CD4-positive, alpha-beta T cell (primary cell): ENCODE data around the gene PODN. TPM values are rescaled to one million over a fixed set of nuclear protein-coding genes. Genes with fewer than 3 reads are reported as not detected.

Experiments used
- ATAC-seq: fragments of 200-7000 bp; cut with Tn5 transposase; one replicate; pipeline ENCODE4 v1.10.0; 2022; ENCODE audit warnings: mild to moderate bottlenecking; ENCODE audit not compliant: poor library complexity
- CTCF ChIA-PET: fragments of 350-600 bp; sonication (Branson Sonifier 250); formaldehyde crosslinking; loops from one replicate; lab custom pipeline; 2021; ENCODE audit warnings: antibody characterized with exemption, inconsistent platforms; lab: Charles Lee
- POLR2A ChIA-PET: fragments of 350-600 bp; sonication (Branson Sonifier 250); formaldehyde crosslinking; loops from one replicate; lab custom pipeline; 2021; ENCODE audit warnings: antibody characterized with exemption, inconsistent platforms; lab: Charles Lee
- DNase-seq, 14 experiments: peaks; one replicate each; pipeline ENCODE4 v3.0.0-alpha.2; 2013 to 2020; ENCODE audit warnings: mixed read lengths in 2 of 14
- H3K27ac ChIP-seq, 2 donors: one replicate each; pipeline versions ENCODE4 v1.5.1 to v1.7.0; 2013; ENCODE audit warnings: low read length in 2 of 2, low read depth in 1 of 2, mild to moderate bottlenecking in 1 of 2
- H3K27me3 ChIP-seq, 2 experiments: 1 replicate in 1 of 2; 2 replicates in 1 of 2; pipeline versions ENCODE4 v1.6.1 to v1.7.0; 2013; ENCODE audit warnings: low read length in 2 of 2, control low read depth in 1 of 2, mild to moderate bottlenecking in 1 of 2, moderate library complexity in 1 of 2; ENCODE audit not compliant: insufficient read depth in 2 of 2, control insufficient read depth in 1 of 2
- H3K36me3 ChIP-seq: one replicate; pipeline ENCODE4 v1.6.1; 2013; ENCODE audit warnings: low read length, control low read depth; ENCODE audit not compliant: insufficient read depth
- H3K4me1 ChIP-seq: one replicate; pipeline ENCODE4 v1.6.1; 2013; ENCODE audit warnings: low read length, control low read depth; ENCODE audit not compliant: insufficient read depth
- H3K4me3 ChIP-seq: one replicate; pipeline ENCODE4 v1.5.1; 2013; ENCODE audit warnings: mild to moderate bottlenecking, low read length, moderate library complexity
- H3K9me3 ChIP-seq, 2 experiments: 1 replicate in 1 of 2; 2 replicates in 1 of 2; pipeline versions ENCODE4 v1.6.1 to v1.7.0; 2013; ENCODE audit warnings: low read length in 2 of 2, mild to moderate bottlenecking in 2 of 2, control low read depth in 1 of 2, moderate library complexity in 1 of 2; ENCODE audit not compliant: control insufficient read depth in 1 of 2, insufficient read depth in 1 of 2
- H3K27ac Mint-ChIP-seq: one replicate; pipeline ENCODE4 v1.8.0; 2020; ENCODE audit warnings: mixed read lengths
- H3K27me3 Mint-ChIP-seq: one replicate; pipeline ENCODE4 v1.8.0; 2021; ENCODE audit warnings: mixed read lengths
- H3K36me3 Mint-ChIP-seq: one replicate; pipeline ENCODE4 v1.8.0; 2021; ENCODE audit warnings: low read depth, mixed read lengths
- H3K4me1 Mint-ChIP-seq: one replicate; pipeline ENCODE4 v1.8.0; 2021; ENCODE audit warnings: low read depth, mixed read lengths
- H3K4me3 Mint-ChIP-seq: one replicate; pipeline ENCODE4 v1.8.0; 2020; ENCODE audit warnings: mild to moderate bottlenecking, mixed read lengths
- H3K9me3 Mint-ChIP-seq: one replicate; pipeline ENCODE4 v1.8.0; 2020; ENCODE audit warnings: mixed read lengths
- CTCF ChIP-seq: fragments of 200-600 bp; IDR thresholded peaks from one replicate; pipeline ENCODE4 v1.8.0; 2022; ENCODE audit warnings: antibody characterized with exemption, mild to moderate bottlenecking
- intact Hi-C, 2 experiments: fragments of 100-400 bp; cut with DNase I in 1 of 2; cut with micrococcal nuclease in 1 of 2; formaldehyde crosslinking; loops; one replicate each; pipeline versions ENCODE4 v1.15.1 to v1.9.0; 2023 to 2025; cut with DNase I, micrococcal nuclease
- total RNA-seq, 174 experiments: library from RNA in 2 of 174; stranded (reverse) in 2 of 174; gene quantifications; one replicate each; pipeline ENCODE4 v1.2.3 and lab custom pipeline; 2021 to 2026

Gene PODN
- total RNA-seq, 2 experiments from 2014 or later: not detected

DNA sequence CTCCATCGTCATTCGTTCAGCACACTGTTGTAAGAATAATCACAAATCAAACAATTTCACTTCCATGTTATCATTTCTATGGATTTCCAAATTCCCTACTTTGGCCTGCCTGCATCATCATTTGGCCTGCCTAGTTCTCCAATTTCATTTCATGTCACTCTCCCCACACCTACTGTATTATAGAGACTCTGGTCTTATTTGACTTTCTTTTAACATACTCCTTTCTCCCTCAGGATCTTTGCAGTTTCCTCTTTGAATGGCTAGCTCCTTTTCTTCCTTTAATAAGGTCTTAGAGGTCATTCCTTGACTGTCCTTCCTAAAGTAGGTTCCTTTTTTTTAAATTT lies 36.3 kb upstream of the PODN start:
- TF ChIP-seq CTCF: no peak
- Histone ChIP-seq H3K36me3 (peaks cover 21% of the 10 kb centered on the region), H3K4me1 (no peaks in the 10 kb centered on the region), H3K4me3 (no peak overlapping the region), H3K27me3 (no peaks in the 10 kb centered on the region), H3K27ac (no peak overlapping the region), H3K9me3 (no peaks in the 10 kb centered on the region)
- H3K9me3 Mint-ChIP-seq: no peaks in the 10 kb centered on the region
- no peak overlapping the region for H3K4me3 Mint-ChIP-seq
- H3K27me3 Mint-ChIP-seq: no peaks in the 10 kb centered on the region
- ChIA-PET CTCF (no interaction called here), POLR2A (no interaction called here)
- ATAC-seq (no peak), DNase-seq (no peak)
- no peaks in the 10 kb centered on the region for H3K4me1 Mint-ChIP-seq
- no peak overlapping the region for H3K27ac Mint-ChIP-seq
- peaks cover 32% of the 10 kb centered on the region for H3K36me3 Mint-ChIP-seq
- intact Hi-C loops: no loop called here

- intact Hi-C loops: no loop called here
- Mint-ChIP-seq H3K36me3 (peaks cover 36% of the 10 kb centered on the region), H3K9me3 (no peaks in the 10 kb centered on the region), H3K4me1 (no peaks in the 10 kb centered on the region), H3K27me3 (no peaks in the 10 kb centered on the region), H3K4me3 (no peak overlapping the region), H3K27ac (no peak overlapping the region)
- Histone ChIP-seq H3K27ac (no peak overlapping the region), H3K4me1 (no peaks in the 10 kb centered on the region), H3K36me3 (peaks cover 21% of the 10 kb centered on the region), H3K27me3 (no peaks in the 10 kb centered on the region), H3K9me3 (no peaks in the 10 kb centered on the region), H3K4me3 (no peak overlapping the region)
- ChIA-PET POLR2A (no interaction called here), CTCF (no interaction called here)
- no peak for ATAC-seq
- no peak for DNase-seq
- TF ChIP-seq CTCF: no peak
Measured at GRCh38 chr1:53026254-53026653, 35.8 kb upstream of the PODN start.

- H3K4me3 ChIP-seq: no peak overlapping the region
- H3K9me3 Mint-ChIP-seq: no peaks in the 10 kb centered on the region
- intact Hi-C loops: no loop called here
- DNase-seq (no peak), ATAC-seq (no peak)
- H3K4me3 Mint-ChIP-seq: no peak overlapping the region
- CTCF ChIA-PET: interaction anchor here (0.5 kb wide), 1 partner anchor 1160 kb away, joined by 4 read pairs; no protein-coding TSS in a partner anchor
- H3K4me1 Mint-ChIP-seq: no peaks in the 10 kb centered on the region
- no peaks in the 10 kb centered on the region for H3K27me3 ChIP-seq
- no peak overlapping the region for H3K27ac ChIP-seq
- H3K27me3 Mint-ChIP-seq: no peaks in the 10 kb centered on the region
- no peaks in the 10 kb centered on the region for H3K4me1 ChIP-seq
- H3K9me3 ChIP-seq: no peaks in the 10 kb centered on the region
- TF ChIP-seq CTCF: no peak
- no peak overlapping the region for H3K27ac Mint-ChIP-seq
- H3K36me3 ChIP-seq: peaks cover 22% of the 10 kb centered on the region
- POLR2A ChIA-PET: no interaction called here
- peaks cover 52% of the 10 kb centered on the region for H3K36me3 Mint-ChIP-seq
Measured at GRCh38 chr1:53031732-53032131, 30.3 kb upstream of the PODN start.
